NCI-H2107 (cell line): ENCODE data around the gene ZNF157.

Experiments
- DNase-seq: peaks from one replicate; lab custom pipeline; 2025; lab: John Stamatoyannopoulos, UW

Gene ZNF157

GRCh38 chrX:47447607-47448006, 77.2 kb downstream of the ZNF157 start:
- no peak for DNase-seq

- DNase-seq, result no peak
These were observed 77.9 kb downstream of the ZNF157 start for GRCh38 chrX:47448165-47448806.

- DNase-seq, result no peak
These were observed 81.7 kb downstream of the ZNF157 start for GRCh38 chrX:47452112-47452511.

DNA sequence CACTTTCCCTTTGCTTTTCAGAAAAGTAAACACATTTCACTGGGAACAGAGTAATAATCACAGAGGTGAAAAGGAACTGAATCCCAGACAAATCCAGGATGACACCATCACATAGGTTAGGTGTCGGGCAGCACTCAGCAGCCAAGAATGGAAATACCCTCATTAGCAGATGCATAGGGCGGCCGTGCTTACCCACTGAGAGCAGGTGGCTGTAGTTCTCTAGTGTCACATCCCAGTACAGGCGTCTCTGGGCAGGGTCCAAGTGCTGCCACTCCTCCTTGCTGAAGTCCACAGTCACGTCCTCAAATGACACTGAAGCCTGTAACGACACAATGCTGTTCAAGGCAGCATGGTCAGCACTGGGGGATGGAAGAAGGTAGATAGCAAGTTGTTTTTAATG, 85.7 kb downstream of the ZNF157 start:
- no peak for DNase-seq

GRCh38 chrX:47458528-47458927, 88.2 kb downstream of the ZNF157 start:
- no peak for DNase-seq

- no peak for DNase-seq
These were observed 90.2 kb downstream of the ZNF157 start for GRCh38 chrX:47460561-47460960.
